Measurements from ENCODE around the gene IGFBP3. TPM values are rescaled to one million over a fixed set of nuclear protein-coding genes. Genes with fewer than 3 reads are reported as not detected.

IGFBP3 gene
- total and polyA plus RNA-seq, 2 experiments from 2014 or later: 12.2 to 19.1 TPM

GRCh38 chr7:45921699-45922519 is 837 bp upstream of the IGFBP3 start:
- Histone ChIP-seq H3K27ac (no peak overlapping the region), H3K9me3 (ENCODE audit: low read depth) (no peaks in the 10 kb centered on the region), H3K27me3 (peaks cover 47% of the 10 kb centered on the region), H3K4me1 (ENCODE audit: low read depth) (peaks cover 5% of the 10 kb centered on the region), H3K36me3 (no peaks in the 10 kb centered on the region), H3K4me3 (peak overlapping the region; percentile 63)
- DNase-seq (ENCODE audit: low read depth in 1 of 2, low spot score in 1 of 2): peak; percentile 81 to 82
- peak; percentile 99 for TF ChIP-seq CTCF (IDR thresholded peaks at IDR 0.05; ENCODE audit: low read depth, low read length)

- Histone ChIP-seq H3K36me3 (no peaks in the 10 kb centered on the region), H3K27me3 (peaks cover 50% of the 10 kb centered on the region), H3K27ac (no peak overlapping the region), H3K4me3 (peak overlapping the region; percentile 63), H3K9me3 (ENCODE audit: low read depth) (no peaks in the 10 kb centered on the region), H3K4me1 (ENCODE audit: low read depth) (peaks cover 5% of the 10 kb centered on the region)
- TF ChIP-seq CTCF (IDR thresholded peaks at IDR 0.05; ENCODE audit: low read depth, low read length): no peak
- peak in 1 of 2 donors; percentile 31 for DNase-seq (ENCODE audit: low read depth in 1 of 2, low spot score in 1 of 2)
Observed at GRCh38 chr7:45921381-45921698, 268 bp upstream of the IGFBP3 start.

GRCh38 chr7:45919993-45920459 is 1.0 kb downstream of the IGFBP3 start:
- no peak overlapping the region for H3K27ac ChIP-seq
- peaks cover 5% of the 10 kb centered on the region for H3K4me1 ChIP-seq (ENCODE audit: low read depth)
- peaks cover 54% of the 10 kb centered on the region for H3K27me3 ChIP-seq
- no peak for TF ChIP-seq CTCF (IDR thresholded peaks at IDR 0.05; ENCODE audit: low read depth, low read length)
- H3K4me3 ChIP-seq: peak overlapping the region; percentile 63
- no peaks in the 10 kb centered on the region for H3K9me3 ChIP-seq (ENCODE audit: low read depth)
- H3K36me3 ChIP-seq: no peaks in the 10 kb centered on the region
- DNase-seq (ENCODE audit: low read depth in 1 of 2, low spot score in 1 of 2): no peak

GRCh38 chr7:45919231-45919784 is 1.8 kb downstream of the IGFBP3 start:
- Histone ChIP-seq H3K36me3 (no peaks in the 10 kb centered on the region), H3K4me1 (ENCODE audit: low read depth) (peaks cover 5% of the 10 kb centered on the region), H3K4me3 (no peak overlapping the region), H3K27ac (no peak overlapping the region), H3K27me3 (peaks cover 54% of the 10 kb centered on the region), H3K9me3 (ENCODE audit: low read depth) (no peaks in the 10 kb centered on the region)
- DNase-seq (ENCODE audit: low read depth in 1 of 2, low spot score in 1 of 2): no peak
- no peak for TF ChIP-seq CTCF (IDR thresholded peaks at IDR 0.05; ENCODE audit: low read depth, low read length)

DNA sequence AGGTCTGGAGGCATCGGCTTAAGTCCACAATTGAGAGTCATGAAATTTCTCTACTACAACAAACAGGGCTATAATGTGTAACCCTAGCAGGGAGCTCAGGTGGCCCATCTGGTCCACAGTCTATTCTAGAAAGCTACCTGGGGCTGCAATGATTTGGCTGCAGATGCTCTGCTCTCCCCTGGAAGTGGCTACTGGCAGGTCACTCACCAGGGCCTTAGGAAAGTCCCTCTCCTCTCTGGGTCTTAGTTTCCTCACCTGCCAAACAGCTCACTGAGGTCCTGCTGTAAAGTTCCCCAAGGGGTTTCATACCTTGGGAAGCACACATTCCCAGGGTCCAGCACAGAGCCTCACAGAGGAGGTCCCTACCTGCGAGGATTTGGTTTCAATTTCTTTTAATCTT is 2.5 kb downstream of the IGFBP3 start:
- Histone ChIP-seq H3K9me3 (ENCODE audit: low read depth) (no peaks in the 10 kb centered on the region), H3K27ac (no peak overlapping the region), H3K4me3 (no peak overlapping the region), H3K27me3 (peaks cover 54% of the 10 kb centered on the region), H3K4me1 (ENCODE audit: low read depth) (peaks cover 5% of the 10 kb centered on the region), H3K36me3 (no peaks in the 10 kb centered on the region)
- no peak for DNase-seq (ENCODE audit: low read depth in 1 of 2, low spot score in 1 of 2)
- no peak for TF ChIP-seq CTCF (IDR thresholded peaks at IDR 0.05; ENCODE audit: low read depth, low read length)

Data from cardiac muscle cell (in vitro differentiated cells and primary cell).